ENCODE results near the gene SNCG. TPM values are rescaled to one million over a fixed set of nuclear protein-coding genes. Genes with fewer than 3 reads are reported as not detected.
A peak's percentile ranks its signal among the peaks of the same experiment; 100 is the strongest.
"Not testable (repeated sequence)": the region's sequence is repeated elsewhere in the genome, so short reads cannot be mapped to it uniquely, and the experiment has no call there.

SNCG gene
- total RNA-seq, 1 experiment from 2014 or later = 5.5 TPM

DNA sequence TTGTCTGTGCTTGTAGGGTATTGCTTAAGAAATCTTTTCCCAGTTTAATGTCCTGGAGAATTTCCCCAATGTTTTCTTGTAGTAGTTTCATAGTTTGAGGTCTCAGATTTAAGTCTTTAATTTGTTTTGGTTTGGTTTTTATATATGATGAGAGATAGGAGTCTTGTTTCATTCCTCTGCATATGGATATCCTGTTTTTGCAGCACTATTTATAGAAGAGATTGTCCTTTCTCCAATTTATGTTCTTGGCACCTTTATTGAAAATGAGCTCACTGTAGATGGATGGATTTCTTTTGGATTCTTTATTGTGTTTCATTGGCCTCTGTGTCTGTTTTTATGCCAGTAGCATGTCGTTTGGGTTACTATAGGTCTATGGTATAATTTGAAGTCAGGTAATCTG, 30.1 kb downstream of the SNCG start:
- Histone ChIP-seq H3K18ac (ENCODE audit: insufficient read length, low read depth, low read length) (no peak overlapping the region), H3K4ac (ENCODE audit: low read depth, low read length) (no peak overlapping the region), H2BK15ac (ENCODE audit: low read depth, low read length) (no peak overlapping the region), H3K4me1 (ENCODE audit: insufficient read depth, low read length) (no peaks in the 10 kb centered on the region; the same call in 1 of the 2 replicates), H3K23ac (ENCODE audit: insufficient read length, low read depth, low read length) (no peak overlapping the region), H3K79me1 (ENCODE audit: insufficient read depth, low read depth, low read length, poor library complexity, severe bottlenecking) (no peaks in the 10 kb centered on the region), H2BK20ac (ENCODE audit: low read depth, low read length, poor library complexity, severe bottlenecking) (no peak overlapping the region), H2BK5ac (ENCODE audit: insufficient read length, low read length) (no peak overlapping the region), H3K9ac (ENCODE audit: extremely low read depth, insufficient read length, low read length) (no peak overlapping the region), H3K14ac (ENCODE audit: insufficient read depth, low read length) (no peak overlapping the region), H4K5ac (ENCODE audit: insufficient read length, low read depth, low read length) (no peak overlapping the region), H2BK12ac (ENCODE audit: insufficient read length, low read depth, low read length) (no peak overlapping the region), H3K27me3 (ENCODE audit: insufficient read depth, low read length) (no peaks in the 10 kb centered on the region), H2AFZ (ENCODE audit: low read length) (no peak overlapping the region), H3K9me3 (ENCODE audit: control insufficient read depth, low read depth, low read length) (no peaks in the 10 kb centered on the region), H3K79me2 (ENCODE audit: insufficient read depth, low read length) (no peaks in the 10 kb centered on the region), H2BK120ac (ENCODE audit: low read depth, low read length, poor library complexity, severe bottlenecking) (no peak overlapping the region), H4K8ac (replicated peaks; ENCODE audit: insufficient read length, low read depth, low read length) (no peak overlapping the region), H3K56ac (ENCODE audit: insufficient read length, low read depth, low read length) (no peak overlapping the region), H3K27ac (ENCODE audit: insufficient read length, low read depth, low read length) (no peak overlapping the region), H4K91ac (ENCODE audit: insufficient read length, low read depth, low read length) (no peak overlapping the region), H3T11ph (ENCODE audit: low read length) (no peak overlapping the region), H3K4me2 (ENCODE audit: insufficient read depth, insufficient read length, low read length) (no peak overlapping the region), H4K20me1 (ENCODE audit: control insufficient read depth, insufficient read depth, insufficient read length) (no peaks in the 10 kb centered on the region), H2AK5ac (ENCODE audit: insufficient read length, low read length) (no peak overlapping the region), H3K23me2 (ENCODE audit: insufficient read length, low read depth, low read length, poor library complexity, severe bottlenecking) (no peaks in the 10 kb centered on the region)
- no CpG with 5 or more reads among the region's 1 CpG for WGBS (ENCODE audit: extremely low coverage, insufficient read length, low lambda C conversion rate)
- peak overlapping the region in 2 of 3 experiments; percentile 14 to 33; a peak in 1 of 7 replicates for H3K27ac Mint-ChIP-seq
- no peak overlapping the region for H3K4me3 Mint-ChIP-seq
- no peaks in the 10 kb centered on the region for H3K9me3 Mint-ChIP-seq
- TF ChIP-seq, protein P1, sequence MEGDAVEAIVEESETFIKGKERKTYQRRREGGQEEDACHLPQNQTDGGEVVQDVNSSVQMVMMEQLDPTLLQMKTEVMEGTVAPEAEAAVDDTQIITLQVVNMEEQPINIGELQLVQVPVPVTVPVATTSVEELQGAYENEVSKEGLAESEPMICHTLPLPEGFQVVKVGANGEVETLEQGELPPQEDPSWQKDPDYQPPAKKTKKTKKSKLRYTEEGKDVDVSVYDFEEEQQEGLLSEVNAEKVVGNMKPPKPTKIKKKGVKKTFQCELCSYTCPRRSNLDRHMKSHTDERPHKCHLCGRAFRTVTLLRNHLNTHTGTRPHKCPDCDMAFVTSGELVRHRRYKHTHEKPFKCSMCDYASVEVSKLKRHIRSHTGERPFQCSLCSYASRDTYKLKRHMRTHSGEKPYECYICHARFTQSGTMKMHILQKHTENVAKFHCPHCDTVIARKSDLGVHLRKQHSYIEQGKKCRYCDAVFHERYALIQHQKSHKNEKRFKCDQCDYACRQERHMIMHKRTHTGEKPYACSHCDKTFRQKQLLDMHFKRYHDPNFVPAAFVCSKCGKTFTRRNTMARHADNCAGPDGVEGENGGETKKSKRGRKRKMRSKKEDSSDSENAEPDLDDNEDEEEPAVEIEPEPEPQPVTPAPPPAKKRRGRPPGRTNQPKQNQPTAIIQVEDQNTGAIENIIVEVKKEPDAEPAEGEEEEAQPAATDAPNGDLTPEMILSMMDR (conservative IDR thresholded peaks at IDR 0.05) = no peak
- no peaks in the 10 kb centered on the region for H3K36me3 Mint-ChIP-seq (ENCODE audit: insufficient read depth in 1 of 3, low read depth in 3 of 3)
- no peaks in the 10 kb centered on the region for H3K27me3 Mint-ChIP-seq (ENCODE audit: low read depth)
- H3K4me1 Mint-ChIP-seq = 0 out of 4 replicates have a peak, but pooled peaks cover 0 to 3% of the 10 kb centered on the region in 2 experiments
- no peak for DNase-seq

DNA sequence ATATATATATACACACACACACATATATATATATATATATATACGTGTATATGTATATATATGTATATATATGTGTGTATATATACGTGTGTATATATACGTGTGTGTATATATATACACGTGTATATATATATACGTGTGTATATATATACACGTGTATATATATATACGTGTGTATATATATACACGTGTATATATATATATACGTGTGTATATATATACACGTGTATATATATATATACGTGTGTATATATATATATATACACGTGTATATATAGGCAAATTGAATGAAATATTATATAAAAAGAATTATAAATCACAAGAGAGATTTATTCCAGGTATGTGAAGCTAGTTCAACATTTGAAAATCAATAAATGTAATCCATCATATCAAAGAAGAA, 33.0 kb downstream of the SNCG start:
- H2AK5ac ChIP-seq (ENCODE audit: insufficient read length, low read length); H3K4me3 Mint-ChIP-seq; H3K4me1 Mint-ChIP-seq: not testable (repeated sequence)

More for the DNA sequence above, 33.0 kb downstream of the SNCG start:
- no CpG with 5 or more reads among the region's 12 CpGs for WGBS (ENCODE audit: extremely low coverage, insufficient read length, low lambda C conversion rate)
- H3T11ph ChIP-seq (ENCODE audit: low read length); H2BK20ac ChIP-seq (ENCODE audit: low read depth, low read length, poor library complexity, severe bottlenecking); DNase-seq; H3K27me3 Mint-ChIP-seq (ENCODE audit: low read depth); H3K4me1 ChIP-seq (ENCODE audit: insufficient read depth, low read length); H4K20me1 ChIP-seq (ENCODE audit: control insufficient read depth, insufficient read depth, insufficient read length); H3K36me3 Mint-ChIP-seq (ENCODE audit: insufficient read depth in 1 of 3, low read depth in 3 of 3); H3K27ac Mint-ChIP-seq; H3K18ac ChIP-seq (ENCODE audit: insufficient read length, low read depth, low read length); H3K4ac ChIP-seq (ENCODE audit: low read depth, low read length); H2BK5ac ChIP-seq (ENCODE audit: insufficient read length, low read length); H3K14ac ChIP-seq (ENCODE audit: insufficient read depth, low read length); H3K27ac ChIP-seq (ENCODE audit: insufficient read length, low read depth, low read length); H3K27me3 ChIP-seq (ENCODE audit: insufficient read depth, low read length); H3K56ac ChIP-seq (ENCODE audit: insufficient read length, low read depth, low read length); H3K9me3 ChIP-seq (ENCODE audit: control insufficient read depth, low read depth, low read length); H3K9ac ChIP-seq (ENCODE audit: extremely low read depth, insufficient read length, low read length); H4K91ac ChIP-seq (ENCODE audit: insufficient read length, low read depth, low read length); H2BK15ac ChIP-seq (ENCODE audit: low read depth, low read length); H3K79me2 ChIP-seq (ENCODE audit: insufficient read depth, low read length); H4K8ac ChIP-seq (replicated peaks; ENCODE audit: insufficient read length, low read depth, low read length); H4K5ac ChIP-seq (ENCODE audit: insufficient read length, low read depth, low read length); H2BK12ac ChIP-seq (ENCODE audit: insufficient read length, low read depth, low read length); H3K23me2 ChIP-seq (ENCODE audit: insufficient read length, low read depth, low read length, poor library complexity, severe bottlenecking); H3K9me3 Mint-ChIP-seq; H3K23ac ChIP-seq (ENCODE audit: insufficient read length, low read depth, low read length); H3K4me2 ChIP-seq (ENCODE audit: insufficient read depth, insufficient read length, low read length); H3K79me1 ChIP-seq (ENCODE audit: insufficient read depth, low read depth, low read length, poor library complexity, severe bottlenecking); H2BK120ac ChIP-seq (ENCODE audit: low read depth, low read length, poor library complexity, severe bottlenecking); H2AFZ ChIP-seq (ENCODE audit: low read length): not testable (repeated sequence)
